Spleen (tissue), 11 donors: ENCODE results near the gene HOXC6. TPM values are rescaled to one million over a fixed set of nuclear protein-coding genes. Genes with fewer than 3 reads are reported as not detected.

Source experiments
- microRNA-seq, 3 donors: library from miRNA; unstranded; fragments of <30 nt; microRNA quantifications; one replicate each; pipeline versions ENCODE4 to v1.1.0, GENCODE V29; 2019 to 2020
- polyA plus RNA-seq, 3 donors: library from polyadenylated mRNA; stranded (reverse); fragments of 200-250 nt; gene quantifications; one replicate each; pipeline ENCODE4 v1.2.1, GENCODE V29; 2013
- small RNA-seq, 4 donors: library from RNA; depleted of rRNA; stranded (forward); fragments of <200 nt; gene quantifications; one replicate each; pipeline ENCODE3, GENCODE V24; 2016
- total RNA-seq, 7 donors: library from RNA; depleted of rRNA in 3 of 7; stranded (reverse); fragments of >200 nt in 3 of 7; fragmentation: NEBNext Ultra II Directional in 4 of 7; extraction: Animal tissue kit (Norgen Biotek cat#: 25700) in 4 of 7; gene quantifications; one replicate each; pipeline versions ENCODE4 v1.1.0 to v1.2.1, GENCODE V29; 2016 to 2021
- donor health status: healthy with polysubstance abuse.
- donor health status: DM: no; HTN: no; CAD: no; lungs with moderate emphysema.
- donor health status: DM: no; HTN: no; CAD: no.
- donor health status: Bipolar disorder and iron deficiency.
- donor health status: healthy.
- donor health status: DM: no; HTN: no; CAD: no.
- donor health status: DM: yes; HTN: yes; CAD: no.

Gene HOXC6
- total and polyA plus RNA-seq, 10 donors, result 0.11 to 0.52 (median 0.24) TPM; not detected in 4

Small RNAs within 50 kb of the gene (microRNA-seq; reads per million reads assigned to microRNA genes)
- 11.6 to 50.8 (median 12.3) reads per million in 3 donors for gene MIR196A2
- 2.5 to 13.7 (median 3.1) reads per million in 3 donors for gene MIR615

Small RNAs within 50 kb of the gene (small RNA-seq; reads per million reads assigned to genes)
- gene HOXC5, result 0 reads per million in 4 donors
- 0.15 to 0.97 (median 0.67) reads per million in 4 donors for gene MIR196A2
- gene MIR615, result 0 to 0.14 (median 0) reads per million in 4 donors

Other genes with a start within 250 kb of the HOXC6 start
- gene HOXC13, start 89.6 kb upstream of the HOXC6 start, total RNA-seq, result not detected
- not detected for gene HOXC13, start 89.6 kb upstream of the HOXC6 start, polyA plus RNA-seq
- gene HOXC12, start 73.5 kb upstream of the HOXC6 start, total RNA-seq, result not detected
- gene HOXC12, start 73.5 kb upstream of the HOXC6 start, polyA plus RNA-seq, result not detected
- gene HOXC11, start 55.3 kb upstream of the HOXC6 start, total RNA-seq, result not detected
- not detected for gene HOXC11, start 55.3 kb upstream of the HOXC6 start, polyA plus RNA-seq
- not detected for gene HOTAIR, start 53.5 kb upstream of the HOXC6 start, total RNA-seq
- not detected for gene HOTAIR, start 53.5 kb upstream of the HOXC6 start, polyA plus RNA-seq
- gene HOXC10, start 43.3 kb upstream of the HOXC6 start, total RNA-seq, result not detected
- gene HOXC10, start 43.3 kb upstream of the HOXC6 start, polyA plus RNA-seq, result not detected
- not detected for gene HOXC9, start 28.3 kb upstream of the HOXC6 start, total RNA-seq
- under 1 TPM in 1 of 3 donors, not detected in 2; 0.05 TPM for gene HOXC9, start 28.3 kb upstream of the HOXC6 start, polyA plus RNA-seq
- not detected for gene HOXC8, start 19.5 kb upstream of the HOXC6 start, total RNA-seq
- gene HOXC8, start 19.5 kb upstream of the HOXC6 start, polyA plus RNA-seq, result under 1 TPM in 2 of 3 donors, not detected in 1; 0.04 to 0.10 TPM
- not detected for gene HOXC5, start 4.6 kb downstream of the HOXC6 start, total RNA-seq
- under 1 TPM in 1 of 3 donors, not detected in 2; 0.06 TPM for gene HOXC5, start 4.6 kb downstream of the HOXC6 start, polyA plus RNA-seq
- 1 to 10 TPM in 4 of 7 donors, under 1 TPM in 3; 0.68 to 2.1 (median 1.4) TPM for gene HOXC4, start 25.4 kb downstream of the HOXC6 start, total RNA-seq
- gene HOXC4, start 25.4 kb downstream of the HOXC6 start, polyA plus RNA-seq, result 1 to 10 TPM in 2 of 3 donors, under 1 TPM in 1; 0.49 to 2.6 (median 1.8) TPM
- gene SMUG1, start 160.5 kb downstream of the HOXC6 start, total RNA-seq, result 10 to 100 TPM; 20.9 to 36.3 (median 23.1) TPM
- 10 to 100 TPM; 24.0 to 42.2 (median 37.4) TPM for gene SMUG1, start 160.5 kb downstream of the HOXC6 start, polyA plus RNA-seq